GM18526 (cell line): ENCODE measurements around the gene FAH.

Experiments used
- POLR2A ChIP-seq: IDR thresholded peaks from 3 replicates; pipeline ENCODE4 v1.6.1; 2011; ENCODE audit not compliant: insufficient read length; ENCODE audit errors: extremely low read depth

Gene FAH

DNA sequence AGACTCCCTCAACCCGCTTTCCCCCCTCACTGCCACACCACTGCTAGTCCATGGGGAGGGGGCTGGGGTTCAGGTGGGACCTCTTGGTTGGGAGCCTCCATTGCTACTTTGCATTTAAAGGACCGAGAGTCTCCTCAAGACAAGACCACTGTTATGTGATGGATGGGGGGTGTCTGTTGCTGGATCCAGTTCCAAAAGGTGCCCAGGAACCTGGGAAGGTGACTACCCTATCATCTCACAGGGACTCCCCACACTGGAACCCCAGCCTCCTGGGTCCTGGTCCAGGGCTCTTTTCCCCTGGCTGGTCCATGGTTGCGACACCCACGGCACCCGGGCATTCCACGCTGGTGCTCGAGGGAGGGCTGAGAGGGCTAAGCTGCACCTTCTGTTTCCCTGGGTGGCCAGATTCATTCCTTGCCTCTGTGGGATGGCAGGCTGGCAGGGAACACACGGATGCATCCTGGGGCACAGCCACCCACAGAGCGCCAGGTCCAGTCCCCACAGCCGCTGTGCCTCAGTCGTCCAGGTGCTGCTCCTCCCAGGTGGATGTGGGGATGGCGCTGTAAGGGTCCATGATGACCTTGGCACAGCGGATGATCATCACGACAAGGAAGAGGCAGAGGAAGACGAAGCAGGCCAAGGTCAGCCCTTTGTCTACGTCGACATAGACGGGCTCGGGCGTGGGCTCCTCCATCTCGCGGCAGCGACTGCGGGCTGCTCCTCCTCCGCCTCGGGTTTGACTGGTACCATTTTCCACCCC lies 48.6 kb downstream of the FAH start:
- no peak for TF ChIP-seq POLR2A

DNA sequence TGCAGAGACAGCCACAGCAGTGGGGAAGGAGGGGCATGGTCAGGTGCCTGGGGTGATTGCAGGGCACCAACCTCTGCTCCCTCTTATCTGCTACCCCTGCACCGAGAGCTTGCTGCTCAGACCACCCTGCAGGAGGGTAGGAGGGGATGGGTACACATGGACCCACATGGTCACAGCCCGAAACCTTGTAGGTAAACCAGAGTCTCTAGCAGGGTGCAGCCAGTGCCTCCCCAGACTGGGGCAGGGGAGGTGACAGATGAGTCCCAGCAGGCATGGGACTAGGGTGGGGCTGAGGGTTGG lies 49.2 kb downstream of the FAH start:
- no peak for TF ChIP-seq POLR2A

DNA sequence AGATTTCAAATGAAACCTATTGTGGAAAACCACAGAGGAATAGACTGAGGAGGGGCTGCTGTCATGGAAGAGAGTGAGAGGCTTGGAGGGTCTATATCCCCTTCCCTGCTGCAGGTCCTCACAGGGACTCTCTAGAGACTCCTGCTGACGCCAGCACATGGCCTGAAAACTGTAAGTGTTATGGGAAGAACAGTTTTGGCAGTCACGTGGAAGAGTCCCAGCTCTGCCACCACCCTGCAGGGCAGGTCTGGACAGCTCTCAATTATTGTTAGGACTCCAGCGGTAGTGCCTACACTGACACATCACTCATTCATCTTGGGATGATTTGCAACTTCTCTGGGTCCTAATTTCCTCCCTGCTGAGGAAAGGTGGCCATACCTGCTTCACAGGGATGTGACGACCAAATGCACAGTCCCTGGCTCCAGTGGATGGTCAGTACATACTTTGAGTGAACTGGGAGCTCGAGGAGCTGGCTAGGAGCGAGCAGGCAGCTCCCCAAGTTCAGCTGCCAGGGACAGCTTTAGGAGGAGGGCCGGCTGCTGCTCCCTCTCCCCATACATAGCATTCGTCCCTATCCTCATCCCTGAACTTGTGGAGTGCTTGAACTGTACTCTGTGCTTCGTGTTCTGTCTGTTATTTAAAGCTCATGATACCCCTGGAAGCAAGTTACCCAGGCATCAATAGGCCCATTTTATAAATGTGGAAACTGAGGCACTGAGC lies 50.0 kb downstream of the FAH start:
- TF ChIP-seq POLR2A: no peak

DNA sequence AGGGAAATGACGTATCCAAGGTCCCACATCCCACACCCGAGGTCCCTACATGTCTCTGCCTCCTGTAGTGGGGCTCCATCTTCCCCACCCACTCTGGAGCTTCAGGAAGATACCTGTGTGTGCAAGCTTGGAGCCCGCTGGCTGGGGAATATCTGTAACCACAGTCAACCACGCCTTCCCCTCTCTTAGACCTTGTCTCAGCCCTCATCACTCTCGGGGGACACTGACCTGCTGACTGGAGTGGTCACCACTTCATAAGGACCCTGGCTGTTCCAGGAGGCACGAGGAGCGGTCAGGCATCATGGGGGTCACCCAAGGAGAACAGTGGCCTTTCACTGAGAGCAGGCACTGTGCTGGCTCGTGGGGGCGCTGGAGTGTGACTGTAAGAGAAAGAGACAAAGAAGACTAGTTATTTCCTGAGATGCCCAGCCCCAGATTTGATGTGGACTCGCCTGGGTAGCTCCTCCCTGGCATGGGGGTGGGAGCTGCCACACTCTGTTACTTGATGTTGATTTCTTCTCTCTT lies 50.6 kb downstream of the FAH start:
- TF ChIP-seq POLR2A: no peak

DNA sequence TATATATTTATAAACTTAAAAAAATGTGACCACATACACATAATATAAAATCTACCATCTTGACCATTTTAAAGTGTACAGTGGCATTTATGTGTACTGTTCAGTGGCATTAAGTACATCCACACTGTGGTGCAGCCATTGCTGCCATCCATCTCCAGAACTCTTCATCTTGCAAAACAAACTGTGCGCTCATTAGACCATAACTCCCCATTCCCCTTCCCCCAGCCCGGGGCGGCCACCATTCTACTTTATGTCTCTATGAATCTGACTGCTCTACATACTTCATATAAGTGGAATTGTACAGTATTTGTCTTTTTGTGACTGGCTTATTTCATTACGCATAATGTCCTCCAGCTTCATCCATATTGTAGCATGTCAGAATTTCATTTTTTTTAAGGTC lies 51.4 kb downstream of the FAH start:
- TF ChIP-seq POLR2A: no peak

DNA sequence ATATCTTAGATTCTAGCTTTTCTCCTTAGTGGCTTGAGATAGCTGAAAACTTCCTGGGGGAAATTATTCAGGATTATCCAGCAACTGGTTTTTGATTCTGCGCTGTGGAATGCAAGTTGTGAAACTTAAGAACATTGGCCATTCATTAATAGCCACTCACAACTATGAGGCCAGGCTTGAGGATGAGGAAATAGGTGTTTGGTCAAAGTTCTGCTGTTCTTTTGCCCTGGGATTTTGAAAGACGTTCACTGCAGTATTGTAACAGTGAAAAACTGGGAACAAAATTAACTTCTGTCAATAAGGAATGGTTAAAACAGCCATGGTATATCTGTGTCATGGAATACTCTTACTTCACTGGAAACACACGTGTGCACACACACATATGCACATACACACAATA lies 55.1 kb downstream of the FAH start:
- TF ChIP-seq POLR2A: no peak

DNA sequence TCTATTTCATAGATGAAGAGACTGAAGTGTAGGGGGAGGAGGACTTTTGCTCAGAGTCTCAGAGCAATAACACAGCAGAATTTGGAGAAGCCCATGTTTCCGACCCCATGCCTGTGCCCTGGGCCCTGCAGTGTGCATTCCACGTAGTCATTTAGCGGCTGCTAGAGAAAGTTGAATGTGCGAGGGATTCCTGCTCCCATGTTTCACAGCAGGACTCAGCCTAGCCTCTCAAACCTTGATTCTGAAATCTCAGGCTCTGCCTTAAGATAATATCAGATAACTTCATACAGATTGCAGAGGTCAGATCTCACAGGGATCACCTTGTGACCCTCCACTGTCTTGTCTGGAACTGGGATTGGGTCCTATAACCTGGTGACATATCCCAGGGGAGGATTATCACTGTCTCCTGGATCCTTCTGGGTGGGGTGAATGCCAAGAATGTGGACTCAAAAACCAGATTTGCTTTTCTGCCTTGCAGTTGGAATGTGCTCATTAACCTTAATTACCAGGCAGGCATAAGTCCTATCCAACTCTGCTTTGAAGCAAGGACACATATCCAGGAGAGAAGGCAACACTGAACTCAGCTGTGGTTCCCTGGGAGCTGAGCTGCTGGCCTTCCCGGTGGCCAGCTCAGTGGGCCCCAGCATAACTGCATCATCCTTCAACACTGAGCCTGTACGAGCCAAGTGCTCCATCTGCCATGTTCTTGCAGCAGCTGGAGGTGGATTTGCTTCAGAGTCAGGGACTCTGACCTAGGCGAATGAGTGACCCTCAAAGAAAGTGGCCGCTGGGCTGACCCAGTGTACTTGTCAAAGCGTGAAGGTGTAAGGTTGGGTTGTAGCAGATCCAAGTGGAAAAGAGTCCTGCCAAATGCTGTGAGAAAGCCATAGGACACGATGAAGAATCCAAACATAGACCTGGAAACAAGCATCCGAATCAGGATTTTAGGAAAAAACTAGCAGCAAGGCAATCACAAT lies 56.2 kb downstream of the FAH start:
- TF ChIP-seq POLR2A: no peak

DNA sequence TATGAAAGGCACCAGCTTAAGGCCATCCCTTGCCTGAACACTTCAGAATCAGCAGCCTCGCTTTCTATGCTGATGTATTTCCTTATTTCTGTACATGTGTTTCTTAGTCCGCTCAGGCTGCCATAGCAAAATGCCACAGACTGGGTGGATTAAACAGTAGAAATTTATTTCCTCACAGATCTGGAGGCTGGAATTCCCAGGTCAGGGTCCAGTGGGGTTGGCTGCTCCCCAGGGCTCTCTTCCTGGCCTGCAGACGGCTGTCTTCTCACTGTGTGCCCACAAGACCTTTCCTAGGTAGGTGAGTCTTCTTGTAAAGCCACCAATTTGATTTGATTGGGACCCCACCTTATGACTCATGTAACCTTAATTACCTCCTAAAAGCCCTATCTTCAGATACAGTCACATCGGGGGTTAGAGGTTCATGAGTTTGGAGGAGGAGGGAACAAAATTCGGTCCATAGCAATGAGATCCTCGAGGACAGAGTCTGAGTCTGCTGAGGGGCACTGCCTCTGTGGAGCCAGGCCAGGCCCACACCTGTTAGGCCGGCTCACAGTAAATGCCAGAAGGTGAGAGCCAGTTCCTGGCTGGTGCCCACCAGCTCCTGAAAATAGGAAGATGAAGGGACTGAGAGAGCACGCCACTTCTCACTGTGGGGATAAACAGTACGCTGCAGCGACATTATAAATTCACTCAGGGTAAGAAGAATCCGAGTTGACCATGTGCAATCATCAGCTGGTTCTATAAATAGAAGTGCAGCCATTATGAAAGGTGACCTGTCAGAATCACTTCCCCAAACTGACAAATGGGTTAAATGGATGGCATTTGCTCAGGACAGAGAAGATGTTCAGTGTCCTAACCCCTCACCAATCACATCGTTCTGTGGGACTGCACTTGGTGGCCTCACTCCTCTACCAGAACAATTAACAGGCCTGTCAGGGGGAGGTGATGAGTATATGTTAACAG lies 58.1 kb downstream of the FAH start:
- TF ChIP-seq POLR2A: no peak

DNA sequence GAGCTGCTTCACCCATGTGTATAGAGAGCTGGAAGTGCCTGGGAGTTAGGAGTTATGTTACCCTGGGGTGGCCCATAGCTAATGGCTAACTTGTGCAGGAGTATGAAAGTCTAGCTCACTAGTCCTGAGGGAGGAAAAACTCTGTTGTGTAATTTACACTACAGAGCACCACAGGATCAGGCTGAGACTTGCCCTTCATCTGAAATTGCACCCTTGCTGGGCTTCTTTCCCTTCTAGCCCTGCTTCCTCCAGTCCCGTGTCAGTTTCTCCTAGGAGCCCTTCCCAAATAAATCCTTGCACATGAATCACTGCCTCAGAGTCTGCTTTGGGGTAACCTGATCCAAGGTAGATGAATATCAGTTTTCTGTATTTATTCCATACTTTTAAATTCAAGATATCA lies 59.2 kb downstream of the FAH start:
- no peak for TF ChIP-seq POLR2A

DNA sequence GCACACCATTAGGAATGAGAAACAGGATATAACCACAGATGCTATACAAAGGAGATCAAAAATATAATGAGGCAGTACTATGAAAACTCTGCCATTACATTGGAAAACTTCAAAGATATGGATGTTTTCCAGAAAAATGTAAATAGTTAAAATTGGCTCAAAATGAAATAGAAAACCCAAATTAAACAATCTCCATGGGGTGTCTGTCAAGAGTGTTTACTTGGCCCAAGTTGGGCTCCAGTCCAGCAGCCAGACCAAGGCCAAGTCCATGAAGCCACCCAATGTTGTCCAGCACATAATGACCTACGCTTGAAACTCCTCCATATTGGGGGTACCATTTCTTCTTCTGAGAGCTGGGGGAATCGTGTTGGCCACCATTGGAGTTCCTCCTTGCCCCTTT lies 62.1 kb downstream of the FAH start:
- no peak for TF ChIP-seq POLR2A

DNA sequence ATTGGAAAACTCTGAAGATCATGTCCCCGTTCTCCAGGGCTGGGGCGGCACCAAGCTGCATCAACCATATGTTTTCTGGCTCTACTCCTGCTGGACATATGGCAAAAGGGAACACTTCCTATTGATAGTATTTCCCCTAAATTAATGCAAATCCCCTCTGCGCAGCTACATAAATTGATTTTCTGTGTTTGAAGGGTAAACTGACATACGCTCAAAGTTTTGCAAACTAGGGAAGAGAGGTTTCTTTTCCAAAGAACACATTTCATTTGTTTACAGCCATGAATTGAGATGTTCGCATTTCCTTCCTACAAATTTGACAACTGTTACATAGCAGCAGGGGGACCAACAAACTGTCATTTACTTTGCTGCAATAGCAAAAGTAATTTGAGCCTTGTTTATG lies 63.3 kb downstream of the FAH start:
- TF ChIP-seq POLR2A: no peak

DNA sequence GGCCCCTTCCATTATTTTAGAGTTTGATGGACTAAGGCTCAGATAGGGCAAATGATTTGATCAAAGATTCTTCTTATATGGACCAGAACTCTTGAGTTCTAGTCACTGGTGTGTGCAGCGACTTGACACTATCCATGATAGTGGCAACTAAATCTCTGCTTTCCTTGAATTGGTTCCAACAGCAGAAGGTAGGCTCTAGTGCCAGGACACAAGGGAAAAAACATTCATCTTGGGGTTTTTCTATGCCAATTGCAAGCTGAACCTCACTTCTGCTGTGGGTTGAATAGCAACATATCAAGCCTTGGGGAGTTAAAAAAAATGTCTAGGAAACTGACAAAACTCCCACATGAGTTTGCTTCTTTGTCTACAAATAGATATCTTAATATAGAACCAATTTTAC lies 64.1 kb downstream of the FAH start:
- no peak for TF ChIP-seq POLR2A

DNA sequence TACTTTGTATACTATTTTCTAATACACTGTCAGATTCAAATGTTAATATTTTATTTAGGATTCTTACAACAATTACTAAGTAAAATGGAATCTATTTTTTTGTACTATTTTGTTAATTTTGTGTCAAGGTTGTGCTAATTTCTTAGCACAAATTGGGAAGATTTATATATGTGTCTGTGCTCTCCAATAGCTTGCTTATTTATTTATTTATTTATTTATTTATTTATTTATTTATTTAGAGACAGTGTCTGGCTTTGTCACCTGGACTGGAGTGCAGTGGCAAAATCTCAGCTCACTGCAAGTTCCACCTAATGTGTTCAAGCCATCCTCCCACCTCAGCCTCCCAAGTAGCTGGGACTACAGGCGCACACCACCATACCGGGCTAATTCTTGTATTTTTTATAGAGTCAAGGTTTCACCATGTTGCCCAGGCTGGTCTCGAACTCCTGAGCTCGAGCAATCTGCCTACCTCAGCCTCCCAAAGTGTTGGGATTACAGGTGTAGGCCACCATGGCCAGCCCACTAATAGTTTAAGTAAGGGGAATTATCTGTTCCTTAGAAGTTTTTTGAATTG lies 64.6 kb downstream of the FAH start:
- no peak for TF ChIP-seq POLR2A

DNA sequence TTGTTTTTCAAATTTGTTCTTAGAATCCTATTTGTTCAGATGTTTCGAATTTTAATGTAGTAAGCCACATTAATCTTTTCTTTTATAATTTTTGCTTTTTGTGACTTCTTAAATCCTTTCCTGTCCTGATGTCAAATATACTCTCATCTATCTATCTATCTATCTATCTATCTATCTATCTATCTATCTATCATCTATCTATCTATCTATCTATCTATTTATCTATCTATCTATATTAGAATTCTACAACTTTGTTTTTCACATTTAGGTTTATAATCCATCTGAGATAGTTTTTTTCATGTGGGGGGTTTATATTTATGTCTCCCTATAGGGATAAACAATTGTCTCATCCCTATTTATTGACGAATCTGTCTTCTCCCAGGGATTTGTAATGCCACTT lies 67.2 kb downstream of the FAH start:
- no peak for TF ChIP-seq POLR2A
